Smooth muscle cell (in vitro differentiated cells): ENCODE data around the gene STK38L. TPM values are rescaled to one million over a fixed set of nuclear protein-coding genes. Genes with fewer than 3 reads are reported as not detected.

Experiments used
- DNase-seq: peaks from one replicate; lab custom pipeline; 2025; ENCODE audit not compliant: unreplicated experiment; lab: John Stamatoyannopoulos, UW
- H2AFZ ChIP-seq: fragments of 200-600 bp; sonication (generic); 2 replicates; pipeline ENCODE4 v1.6.0; 2016; ENCODE audit warnings: antibody characterized with exemption, low read depth, mild to moderate bottlenecking
- H3F3A ChIP-seq: fragments of 200-600 bp; sonication (generic); 2 replicates; pipeline ENCODE4 v1.6.0; 2017; ENCODE audit warnings: antibody characterized with exemption, low read depth
- H3K27ac ChIP-seq: fragments of 200-600 bp; sonication (generic); 2 replicates; pipeline ENCODE4 v1.5.1; 2016; ENCODE audit warnings: low read depth, mild to moderate bottlenecking
- H3K27me3 ChIP-seq: fragments of 200-600 bp; sonication (generic); 2 replicates; pipeline ENCODE4 v1.6.1; 2016; ENCODE audit warnings: low read depth, mild to moderate bottlenecking
- H3K36me3 ChIP-seq: fragments of 200-600 bp; sonication (generic); 2 replicates; pipeline ENCODE4 v1.5.1; 2016; ENCODE audit warnings: low read depth
- H3K4me1 ChIP-seq: fragments of 200-600 bp; sonication (generic); 2 replicates; pipeline ENCODE4 v1.5.1; 2016; ENCODE audit warnings: low read depth
- H3K4me2 ChIP-seq: fragments of 200-600 bp; sonication (generic); 2 replicates; pipeline ENCODE4 v1.6.0; 2016; ENCODE audit warnings: mild to moderate bottlenecking
- H3K4me3 ChIP-seq: fragments of 200-600 bp; sonication (generic); 2 replicates; pipeline ENCODE4 v1.5.1; 2016; ENCODE audit warnings: mild to moderate bottlenecking
- H3K79me2 ChIP-seq: fragments of 200-600 bp; sonication (generic); 2 replicates; pipeline ENCODE4 v1.6.0; 2016; ENCODE audit warnings: low read depth, mild to moderate bottlenecking
- H3K9ac ChIP-seq: fragments of 200-600 bp; sonication (generic); 2 replicates; pipeline ENCODE4 v1.6.0; 2016; ENCODE audit warnings: low read depth
- H3K9me3 ChIP-seq: fragments of 200-600 bp; sonication (generic); replicated peaks from 2 replicates; pipeline ENCODE4 v1.5.1; 2016; ENCODE audit warnings: low read depth
- H4K20me1 ChIP-seq: fragments of 200-600 bp; sonication (generic); 2 replicates; pipeline ENCODE4 v1.6.0; 2016; ENCODE audit warnings: low read depth
- WGBS: methylation state at CpG from one replicate; pipeline ENCODE4 v1.1.7; 2016; ENCODE audit warnings: low lambda C conversion rate; 5-methylcytosine and 5-hydroxymethylcytosine counted together
- polyA plus RNA-seq: library from polyadenylated mRNA; unstranded; fragments of >200 nt; fragmentation: Nextera tagmentation; extraction: Ambion mirVana; gene quantifications from 2 replicates; pipeline ENCODE4 v1.2.1, GENCODE V29; 2016
- total RNA-seq: library from RNA; depleted of rRNA; stranded (reverse); fragments of >200 nt; gene quantifications from 2 replicates; pipeline ENCODE4 v1.2.3, GENCODE V29; 2014
- TF ChIP-seq, protein P1 (sequence below): fragments of 200-600 bp; sonication (generic); IDR thresholded peaks from 2 replicates; pipeline ENCODE4 v1.5.1; 2017; ENCODE audit warnings: borderline replicate concordance, mild to moderate bottlenecking, antibody characterized with exemption; ENCODE audit not compliant: insufficient read depth, poor library complexity, severe bottlenecking

The STK38L gene
- total and polyA plus RNA-seq, 2 experiments from 2014 or later, result 57.8 to 190 TPM

DNA sequence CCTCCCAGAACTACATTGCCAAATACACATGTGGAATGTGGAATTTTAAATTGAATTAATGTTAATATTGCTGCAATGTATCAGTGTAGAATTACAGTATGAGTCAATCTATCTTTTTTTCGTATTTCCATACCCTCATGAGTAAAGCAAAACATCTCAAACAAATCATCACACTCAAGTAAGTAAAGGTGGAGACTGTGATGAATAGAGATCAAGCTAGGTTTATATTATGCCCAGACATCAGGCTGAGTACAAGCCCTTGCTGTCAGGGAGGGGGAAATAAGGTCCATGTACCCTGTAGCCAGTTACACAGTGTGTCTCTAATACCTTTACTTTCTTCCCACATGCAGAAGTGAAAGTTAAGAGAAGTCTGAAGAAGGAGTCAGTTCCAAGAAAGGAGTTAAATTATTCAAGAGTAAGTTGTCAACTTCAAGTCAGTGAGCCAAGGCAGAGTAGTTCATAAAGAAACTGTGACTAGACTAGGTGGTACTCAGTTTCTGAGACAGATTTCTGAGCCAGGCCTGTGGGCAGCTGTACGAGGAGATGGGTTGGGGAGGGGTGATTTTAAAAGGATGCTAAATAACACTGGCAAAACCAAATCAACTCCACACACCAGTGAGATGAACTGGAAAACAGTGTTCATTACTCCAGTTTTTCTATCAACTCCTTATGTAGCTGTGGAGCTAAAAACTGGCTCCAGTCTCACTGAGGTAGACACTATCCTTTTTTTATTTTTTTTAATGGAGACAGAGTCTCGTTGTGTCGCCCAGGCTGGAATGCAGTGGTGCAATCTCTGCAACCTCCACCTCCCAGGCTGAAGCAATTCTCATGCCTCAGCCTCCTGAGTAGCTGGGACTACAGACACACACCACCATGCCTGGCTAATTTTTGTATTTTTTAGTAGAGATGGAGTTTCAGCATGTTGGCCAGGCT lies 23.8 kb upstream of the STK38L start:
- no peak overlapping the region for H3K9ac ChIP-seq
- no peaks in the 10 kb centered on the region for H3K36me3 ChIP-seq
- TF ChIP-seq, protein P1, sequence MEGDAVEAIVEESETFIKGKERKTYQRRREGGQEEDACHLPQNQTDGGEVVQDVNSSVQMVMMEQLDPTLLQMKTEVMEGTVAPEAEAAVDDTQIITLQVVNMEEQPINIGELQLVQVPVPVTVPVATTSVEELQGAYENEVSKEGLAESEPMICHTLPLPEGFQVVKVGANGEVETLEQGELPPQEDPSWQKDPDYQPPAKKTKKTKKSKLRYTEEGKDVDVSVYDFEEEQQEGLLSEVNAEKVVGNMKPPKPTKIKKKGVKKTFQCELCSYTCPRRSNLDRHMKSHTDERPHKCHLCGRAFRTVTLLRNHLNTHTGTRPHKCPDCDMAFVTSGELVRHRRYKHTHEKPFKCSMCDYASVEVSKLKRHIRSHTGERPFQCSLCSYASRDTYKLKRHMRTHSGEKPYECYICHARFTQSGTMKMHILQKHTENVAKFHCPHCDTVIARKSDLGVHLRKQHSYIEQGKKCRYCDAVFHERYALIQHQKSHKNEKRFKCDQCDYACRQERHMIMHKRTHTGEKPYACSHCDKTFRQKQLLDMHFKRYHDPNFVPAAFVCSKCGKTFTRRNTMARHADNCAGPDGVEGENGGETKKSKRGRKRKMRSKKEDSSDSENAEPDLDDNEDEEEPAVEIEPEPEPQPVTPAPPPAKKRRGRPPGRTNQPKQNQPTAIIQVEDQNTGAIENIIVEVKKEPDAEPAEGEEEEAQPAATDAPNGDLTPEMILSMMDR, result no peak
- 78% methylated on average over 4 of the region's 4 CpGs for WGBS
- no peak overlapping the region for H3K27ac ChIP-seq
- no peaks in the 10 kb centered on the region for H3F3A ChIP-seq
- no peaks in the 10 kb centered on the region for H3K9me3 ChIP-seq
- no peak for DNase-seq
- no peaks in the 10 kb centered on the region for H3K4me1 ChIP-seq
- no peaks in the 10 kb centered on the region for H4K20me1 ChIP-seq
- H3K4me2 ChIP-seq, result no peak overlapping the region
- no peaks in the 10 kb centered on the region for H3K27me3 ChIP-seq
- H3K79me2 ChIP-seq, result no peaks in the 10 kb centered on the region
- H3K4me3 ChIP-seq, result no peak overlapping the region
- H2AFZ ChIP-seq, result peak overlapping the region; percentile 64

DNA sequence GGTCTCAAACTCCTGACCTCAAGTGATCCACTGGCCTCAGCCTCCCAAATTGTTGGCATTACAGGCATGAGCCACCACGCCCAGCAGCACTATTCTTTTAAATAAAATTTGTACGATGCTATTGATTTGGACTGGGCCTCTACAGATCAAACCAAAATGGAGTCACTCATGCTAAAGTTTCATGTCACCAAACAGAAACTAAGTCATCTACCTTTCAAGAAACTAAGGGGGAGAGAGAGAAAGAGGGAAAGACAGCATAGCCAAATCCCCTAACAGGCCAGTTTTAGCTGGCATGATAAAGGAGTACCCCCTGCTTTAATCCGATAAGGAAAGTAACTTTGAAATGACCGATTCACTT lies 23.1 kb upstream of the STK38L start:
- WGBS, result 95% methylated on average over 4 of the region's 4 CpGs

DNA sequence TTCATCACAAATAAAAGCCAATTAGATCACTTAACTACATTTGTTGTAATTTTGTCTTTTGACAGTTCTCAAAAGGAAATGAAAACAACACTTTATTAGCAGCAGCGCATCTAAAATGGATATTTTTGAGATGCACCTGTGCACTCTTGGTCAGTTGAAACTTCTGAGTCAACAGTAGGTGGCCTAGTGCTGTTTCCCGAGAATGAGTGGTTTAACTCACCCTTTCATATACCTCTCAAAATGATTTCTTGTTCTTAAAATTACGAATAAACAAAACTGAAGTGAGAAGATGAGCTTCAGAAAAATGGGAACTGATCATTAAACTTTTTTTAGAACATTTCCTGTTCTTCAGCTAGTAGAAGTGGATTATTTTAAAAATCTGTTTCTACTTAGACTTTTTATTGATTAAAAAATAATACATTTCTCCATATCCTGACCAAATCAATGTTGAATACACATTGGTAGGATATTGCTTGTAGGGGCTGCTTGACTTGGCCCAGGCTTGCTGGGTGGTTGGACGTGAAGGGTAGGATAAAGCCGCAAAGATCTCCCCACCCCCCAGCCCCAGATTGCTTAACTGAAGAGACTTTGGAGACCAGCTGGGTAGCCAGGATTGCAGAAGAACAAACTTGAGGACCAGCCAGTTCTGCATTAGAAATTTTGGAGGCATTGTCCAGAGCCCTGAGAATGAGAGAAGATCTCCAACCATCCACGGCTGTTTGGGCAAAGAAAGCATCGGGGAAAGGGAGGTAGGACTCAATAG lies 22.3 kb upstream of the STK38L start:
- H4K20me1 ChIP-seq, result no peaks in the 10 kb centered on the region
- H3K4me3 ChIP-seq, result no peak overlapping the region
- 93% methylated on average over 7 of the region's 7 CpGs for WGBS
- no peaks in the 10 kb centered on the region for H3K79me2 ChIP-seq
- H2AFZ ChIP-seq, result no peak overlapping the region
- H3K9ac ChIP-seq, result no peak overlapping the region
- TF ChIP-seq, protein P1, result no peak
- H3K36me3 ChIP-seq, result no peaks in the 10 kb centered on the region
- H3K4me1 ChIP-seq, result peaks cover 8% of the 10 kb centered on the region
- no peaks in the 10 kb centered on the region for H3F3A ChIP-seq
- no peaks in the 10 kb centered on the region for H3K9me3 ChIP-seq
- H3K27ac ChIP-seq, result no peak overlapping the region
- no peak overlapping the region for H3K4me2 ChIP-seq
- H3K27me3 ChIP-seq, result no peaks in the 10 kb centered on the region
- DNase-seq, result no peak

More for the DNA sequence above, 23.1 kb upstream of the STK38L start:
- Histone ChIP-seq H3K4me1 (peaks cover 1% of the 10 kb centered on the region), H3K4me2 (no peak overlapping the region), H3F3A (no peaks in the 10 kb centered on the region), H3K27me3 (no peaks in the 10 kb centered on the region), H3K36me3 (no peaks in the 10 kb centered on the region), H3K9ac (no peak overlapping the region), H3K9me3 (no peaks in the 10 kb centered on the region), H4K20me1 (no peaks in the 10 kb centered on the region), H3K27ac (no peak overlapping the region), H2AFZ (no peak overlapping the region), H3K79me2 (no peaks in the 10 kb centered on the region), H3K4me3 (no peak overlapping the region)
- TF ChIP-seq, protein P1, result no peak
- DNase-seq, result no peak
